OCI-LY7 (cell line): ENCODE measurements around the gene FOXM1. TPM values are rescaled to one million over a fixed set of nuclear protein-coding genes. Genes with fewer than 3 reads are reported as not detected.

Source experiments
- BruUV-seq: library from RNA; stranded (reverse); fragments of 400-500 nt; replicated peaks from 2 replicates; lab custom pipeline; 2021; lab: Mats Ljungman, UMichigan
- CTCF ChIA-PET: fragments of 300-600 bp; sonication (Branson Sonifier 250); formaldehyde crosslinking; loops from one replicate; lab custom pipeline; 2022; ENCODE audit warnings: antibody characterized with exemption; ENCODE audit not compliant: unreplicated experiment; lab: Charles Lee
- POLR2A ChIA-PET: fragments of 300-600 bp; sonication (Branson Sonifier 250); formaldehyde crosslinking; loops from one replicate; lab custom pipeline; 2022; ENCODE audit warnings: antibody characterized with exemption; lab: Charles Lee
- DNase-seq: peaks from one replicate; pipeline ENCODE4 v3.0.0-alpha.2; 2015; ENCODE audit warnings: low spot score
- H2AFZ ChIP-seq: fragments of 200-600 bp; sonication (generic), shearing (Covaris generic); 2 replicates; pipeline ENCODE4 v1.6.1; 2014; ENCODE audit warnings: mild to moderate bottlenecking, antibody characterized with exemption, low read length, moderate library complexity
- H3K27ac ChIP-seq: fragments of 200-600 bp; sonication (generic); 2 replicates; pipeline ENCODE4 v1.5.1; 2014; ENCODE audit warnings: mixed run types, low read depth, mild to moderate bottlenecking, moderate library complexity, low read length, inconsistent platforms; ENCODE audit not compliant: poor library complexity, severe bottlenecking
- H3K36me3 ChIP-seq: fragments of 200-600 bp; sonication (generic); 2 replicates; pipeline ENCODE4 v1.6.1; 2014; ENCODE audit warnings: mild to moderate bottlenecking, antibody characterized with exemption, low read length, moderate library complexity, mixed read lengths; ENCODE audit not compliant: insufficient read depth
- H3K4me1 ChIP-seq: fragments of 200-600 bp; sonication (generic); 2 replicates; pipeline ENCODE4 v1.5.1; 2014; ENCODE audit warnings: mild to moderate bottlenecking, low read length; ENCODE audit not compliant: insufficient read depth, poor library complexity, severe bottlenecking
- H3K4me2 ChIP-seq: fragments of 200-600 bp; sonication (generic); 2 replicates; pipeline ENCODE4 v1.6.1; 2014; ENCODE audit warnings: mild to moderate bottlenecking, low read length
- H3K4me3 ChIP-seq: fragments of 200-600 bp; sonication (generic); 2 replicates; pipeline ENCODE4 v1.5.1; 2014; ENCODE audit warnings: mild to moderate bottlenecking, low read depth, low read length; ENCODE audit not compliant: poor library complexity, severe bottlenecking
- H3K79me2 ChIP-seq: fragments of 200-600 bp; sonication (generic); 2 replicates; pipeline ENCODE4 v1.6.1; 2016; ENCODE audit warnings: low read depth, mild to moderate bottlenecking, low read length, moderate library complexity, mixed read lengths; ENCODE audit not compliant: insufficient read depth
- H3K9me2 ChIP-seq: fragments of 200-600 bp; sonication (generic); 2 replicates; pipeline ENCODE4 v1.6.1; 2016; ENCODE audit warnings: mild to moderate bottlenecking, low read length, mixed read lengths; ENCODE audit not compliant: insufficient read depth
- H3K9me3 ChIP-seq: fragments of 200-600 bp; sonication (generic); 2 replicates; pipeline ENCODE4 v1.6.1; 2014; ENCODE audit warnings: mild to moderate bottlenecking, mixed run types, low read length, mixed read lengths
- H4K20me1 ChIP-seq: fragments of 200-600 bp; sonication (generic); 2 replicates; pipeline ENCODE4 v1.6.1; 2014; ENCODE audit warnings: mild to moderate bottlenecking, antibody characterized with exemption, low read length, moderate library complexity, mixed read lengths; ENCODE audit not compliant: insufficient read depth
- CTCF ChIP-seq: fragments of 200-600 bp; sonication (generic); conservative IDR thresholded peaks from 2 replicates; pipeline ENCODE4 v1.5.1; 2014; ENCODE audit warnings: mild to moderate bottlenecking, antibody characterized with exemption, low read length, moderate library complexity, mixed read lengths
- EZH2phosphoT487 ChIP-seq: fragments of 200-600 bp; sonication (generic); IDR thresholded peaks from 2 replicates; pipeline ENCODE4 v1.6.1; 2018; ENCODE audit warnings: low read depth, borderline replicate concordance, mild to moderate bottlenecking, mixed run types, antibody characterized with exemption, low read length, moderate library complexity, mixed read lengths
- intact Hi-C: fragments of 100-400 bp; cut with micrococcal nuclease; formaldehyde crosslinking; loops from one replicate; pipeline ENCODE4 v1.10.0; 2022; ENCODE audit not compliant: unreplicated experiment
- total RNA-seq, 2 experiments: library from RNA; depleted of rRNA in 1 of 2; stranded (reverse); fragments of >200 nt in 1 of 2; shearing (Covaris generic) in 1 of 2; gene quantifications; 2 replicates each; pipeline ENCODE4 v1.2.3, GENCODE V29; 2014 to 2022

The FOXM1 gene
- total RNA-seq, 2 experiments from 2014 or later, result 109 to 173 TPM

DNA sequence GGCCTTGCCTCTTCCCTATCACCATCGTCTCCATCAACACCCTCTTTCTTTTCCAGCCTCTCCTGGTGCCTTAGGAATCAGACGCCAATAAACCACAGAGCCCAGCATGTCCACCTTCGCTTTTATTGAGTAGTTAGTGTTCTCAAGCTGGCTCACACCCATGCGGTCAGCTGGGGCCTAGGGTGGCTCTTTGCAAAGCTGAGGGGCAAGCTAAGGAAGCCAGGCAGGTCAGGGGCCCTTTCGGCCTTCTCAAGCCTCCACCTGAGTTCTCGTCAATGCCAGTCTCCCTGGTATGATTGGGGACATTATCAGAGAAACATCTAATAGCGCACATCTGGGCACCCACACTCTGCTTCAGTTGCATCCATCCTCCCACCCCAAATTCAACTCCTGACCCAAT is 19.4 kb downstream of the FOXM1 start:
- H3K9me3 ChIP-seq, result no peaks in the 10 kb centered on the region
- no TSS peak for BruUV-seq
- DNase-seq, result no peak
- no peaks in the 10 kb centered on the region for H3K79me2 ChIP-seq
- H2AFZ ChIP-seq, result no peak overlapping the region
- intact Hi-C loops, result no loop called here
- POLR2A ChIA-PET, result no interaction called here
- TF ChIP-seq CTCF, result no peak
- no peak for TF ChIP-seq EZH2phosphoT487
- no peak overlapping the region for H3K27ac ChIP-seq
- CTCF ChIA-PET, result no interaction called here
- H3K4me2 ChIP-seq, result no peak overlapping the region
- H3K9me2 ChIP-seq, result no peaks in the 10 kb centered on the region
- no peaks in the 10 kb centered on the region for H3K4me1 ChIP-seq
- peaks cover 77% of the 10 kb centered on the region for H3K36me3 ChIP-seq
- no peak overlapping the region for H3K4me3 ChIP-seq
- H4K20me1 ChIP-seq, result no peaks in the 10 kb centered on the region

DNA sequence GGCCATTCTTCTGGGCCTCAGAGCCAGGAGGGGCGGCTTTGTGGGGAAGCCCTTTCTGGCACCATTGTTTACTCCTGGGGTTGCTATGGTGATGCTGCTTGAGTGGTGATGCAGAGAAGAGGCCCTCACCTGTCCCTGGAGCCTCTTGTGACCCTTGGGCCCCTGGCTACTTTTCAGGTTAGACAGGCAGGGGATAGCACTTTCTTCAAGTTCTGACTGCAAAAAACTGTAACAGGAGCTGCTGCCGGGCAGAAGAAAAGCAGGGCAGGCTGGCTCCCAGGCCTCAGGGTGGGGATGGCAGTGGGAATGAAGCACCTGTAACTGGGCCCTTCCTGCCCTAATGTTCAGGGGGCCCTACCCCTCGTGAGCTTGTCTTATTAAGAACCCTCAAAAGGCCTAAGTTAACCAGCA is 19.9 kb downstream of the FOXM1 start, which contains the start of gene TEX52:
TSS of gene TEX52 (minus strand) at position 19 of the 411 bp plus-strand sequence. CDS start at position 6, 13 bp downstream.
- H2AFZ ChIP-seq, result no peak within 1 kb of the TSS
- no peak within 1 kb of the TSS for H3K4me3 ChIP-seq
- H3K9me2 ChIP-seq, result no peaks in the 10 kb centered on the region
- DNase-seq, result no peak
- H3K27ac ChIP-seq, result no peak within 1 kb of the TSS
- no peaks in the 10 kb centered on the region for H3K9me3 ChIP-seq
- no peak for TF ChIP-seq EZH2phosphoT487
- no peak for TF ChIP-seq CTCF
- intact Hi-C loops, result no loop called here
- no peaks in the 10 kb centered on the region for H4K20me1 ChIP-seq
- no peaks in the 10 kb centered on the region for H3K4me1 ChIP-seq
- H3K79me2 ChIP-seq, result no peaks in the 10 kb centered on the region
- POLR2A ChIA-PET, result no interaction called here
- no TSS peak for BruUV-seq
- no peak within 1 kb of the TSS for H3K4me2 ChIP-seq
- H3K36me3 ChIP-seq, result peaks cover 72% of the 10 kb centered on the region
- CTCF ChIA-PET, result no interaction called here

GRCh38 chr12:2856051-2856450 is 20.9 kb downstream of the FOXM1 start:
- POLR2A ChIA-PET, result no interaction called here

More at GRCh38 chr12:2856051-2856450, 20.9 kb downstream of the FOXM1 start:
- H2AFZ ChIP-seq, result no peak overlapping the region
- no peaks in the 10 kb centered on the region for H3K4me1 ChIP-seq
- intact Hi-C loops, result no loop called here
- no TSS peak for BruUV-seq
- TF ChIP-seq CTCF (no peak), EZH2phosphoT487 (no peak)
- H3K4me3 ChIP-seq, result no peak overlapping the region
- no peak overlapping the region for H3K27ac ChIP-seq
- peaks cover 66% of the 10 kb centered on the region for H3K36me3 ChIP-seq
- no peaks in the 10 kb centered on the region for H3K9me3 ChIP-seq
- no peaks in the 10 kb centered on the region for H3K9me2 ChIP-seq
- H3K79me2 ChIP-seq, result no peaks in the 10 kb centered on the region
- no peak for DNase-seq
- H3K4me2 ChIP-seq, result no peak overlapping the region
- CTCF ChIA-PET, result no interaction called here
- H4K20me1 ChIP-seq, result no peaks in the 10 kb centered on the region
